ENCODE results near the gene EZH2. TPM values are rescaled to one million over a fixed set of nuclear protein-coding genes. Genes with fewer than 3 reads are reported as not detected.

The EZH2 gene
- polyA plus RNA-seq, 2 of the 4 experiments (the other 2 are of a cell fraction): 36.6 to 45.7 TPM

- H3K9me3 ChIP-seq: no peaks in the 10 kb centered on the region
- TF ChIP-seq FOXS1 (CRISPR knock-in tag; IDR thresholded peaks at IDR 0.05): no peak
- TF ChIP-seq CBX2 (IDR thresholded peaks at IDR 0.05; ENCODE audit: borderline replicate concordance, low read depth): no peak
- no peak for TF ChIP-seq TFCP2L1 (CRISPR knock-in tag; IDR thresholded peaks at IDR 0.05)
- TF ChIP-seq RNF2 (IDR thresholded peaks at IDR 0.05; ENCODE audit: borderline replicate concordance, low read depth): no peak
- no peak for TF ChIP-seq NFE2L2 (conservative IDR thresholded peaks at IDR 0.05; ENCODE audit: low read length)
- TF ChIP-seq EHMT2 (IDR thresholded peaks at IDR 0.05; ENCODE audit: low read depth): no peak
- no peak for TF ChIP-seq KDM5A (IDR thresholded peaks at IDR 0.05)
- TF ChIP-seq RAD21 (conservative IDR thresholded peaks at IDR 0.05 in 1 of 2, IDR thresholded peaks at IDR 0.05 in 1 of 2): no peak
- H3K4me1 ChIP-seq: peaks cover 26% of the 10 kb centered on the region
- ChIA-PET CTCF (interaction anchor here (1.1 kb wide), 1 partner anchor 31 kb away, joined by 3 read pairs; no protein-coding TSS in a partner anchor), POLR2A (no interaction called here)
- 38% methylated on average over 1 of the region's 1 CpG for WGBS (ENCODE audit: missing lambda C conversion rate)
- H3K4me2 ChIP-seq: peak overlapping the region; percentile 29; the same call in 2 of the 3 replicates
- no peak overlapping the region for H3K4me3 ChIP-seq
- ATAC-seq (no peak), DNase-seq (ENCODE audit: low read depth in 1 of 2, low spot score in 1 of 2) (no peak), FAIRE-seq (no peak)
- H3K27ac ChIP-seq: peak overlapping the region; percentile 25 to 31; a peak in 2 of 6 replicates
Observed at GRCh38 chr7:148916186-148916585, 32.1 kb upstream of the EZH2 start.

- Histone ChIP-seq H3K4me2 (no peak overlapping the region; the same call in 2 of the 3 replicates), H3K4me1 (peaks cover 26% of the 10 kb centered on the region), H3K4me3 (no peak overlapping the region), H3K9me3 (no peaks in the 10 kb centered on the region), H3K27ac (peak overlapping the region in 1 of 2 experiments; percentile 31; a peak in 1 of 6 replicates)
- WGBS (ENCODE audit: missing lambda C conversion rate): 92% methylated on average over 7 of the region's 7 CpGs
- TF ChIP-seq KDM1A (IDR thresholded peaks at IDR 0.05; ENCODE audit: low read depth) (no peak), HOXB5 (CRISPR knock-in tag; IDR thresholded peaks at IDR 0.05) (no peak), NFE2L2 (conservative IDR thresholded peaks at IDR 0.05; ENCODE audit: low read length) (no peak), SREBF2 (IDR thresholded peaks at IDR 0.05) (no peak), TP53 (CRISPR knock-in tag; IDR thresholded peaks at IDR 0.05) (no peak), EHF (CRISPR knock-in tag; IDR thresholded peaks at IDR 0.05) (no peak), ZSCAN20 (CRISPR knock-in tag; IDR thresholded peaks at IDR 0.05) (no peak), RNF2 (IDR thresholded peaks at IDR 0.05; ENCODE audit: borderline replicate concordance, low read depth) (no peak)
- no peak for ATAC-seq
- DNase-seq (ENCODE audit: low read depth in 1 of 2, low spot score in 1 of 2): no peak
- ChIA-PET CTCF (interaction anchor here (2.0 kb wide), 1 partner anchor 12 kb away, joined by 4 read pairs; no protein-coding TSS in a partner anchor), POLR2A (no interaction called here)
- no peak for FAIRE-seq
Observed at GRCh38 chr7:148915211-148915610, 31.1 kb upstream of the EZH2 start.

- no peak for TF ChIP-seq POLR2AphosphoS2 (conservative IDR thresholded peaks at IDR 0.05; ENCODE audit: low read length)
- TF ChIP-seq FOSL2 (IDR thresholded peaks at IDR 0.05): no peak
- TF ChIP-seq FOSL2 (CRISPR knock-in tag; IDR thresholded peaks at IDR 0.05): peak; percentile 69
- CTCF ChIA-PET: interaction anchor here (0.6 to 2.0 kb wide), 6 partner anchors 10 to 904 kb away, joined by 3 to 4 read pairs (median 3); no protein-coding TSS in a partner anchor
- DNase-seq (ENCODE audit: low read depth in 1 of 2, low spot score in 1 of 2): peak; percentile 18 to 41
- Histone ChIP-seq H3K4me2 (peak overlapping the region; percentile 53), H3K4me1 (peaks cover 26% of the 10 kb centered on the region), H3K9me3 (no peaks in the 10 kb centered on the region), H3K27ac (peak overlapping the region in 1 of 2 experiments; percentile 72; a peak in 4 of 6 replicates), H3K4me3 (no peak overlapping the region)
- no peak for FAIRE-seq
- WGBS (ENCODE audit: missing lambda C conversion rate): 66% methylated on average over 10 of the region's 10 CpGs
- POLR2A ChIA-PET: no interaction called here
- ATAC-seq: peak; percentile 77 to 84
Observed at GRCh38 chr7:148914208-148914777, 30.2 kb upstream of the EZH2 start.

- no peak for FAIRE-seq
- ChIA-PET CTCF (interaction anchor here (1.6 to 2.0 kb wide), 2 partner anchors 9 to 11 kb away, joined by 3 to 4 read pairs; no protein-coding TSS in a partner anchor), POLR2A (interaction anchor here (0.6 kb wide), 1 partner anchor 284 kb away, joined by 4 read pairs; no protein-coding TSS in a partner anchor)
- H3K4me2 ChIP-seq: no peak overlapping the region
- H3K9me3 ChIP-seq: no peaks in the 10 kb centered on the region
- ATAC-seq: no peak
- no peak overlapping the region for H3K27ac ChIP-seq
- WGBS (ENCODE audit: missing lambda C conversion rate): 68% methylated on average over 8 of the region's 8 CpGs
- H3K4me1 ChIP-seq: peaks cover 26% of the 10 kb centered on the region
- no peak for DNase-seq (ENCODE audit: low read depth in 1 of 2, low spot score in 1 of 2)
- H3K4me3 ChIP-seq: no peak overlapping the region
- TF ChIP-seq EP300 (IDR thresholded peaks at IDR 0.05) (no peak), MAX (IDR thresholded peaks at IDR 0.05) (no peak), HOXA7 (CRISPR knock-in tag; IDR thresholded peaks at IDR 0.05) (no peak), RCOR1 (IDR thresholded peaks at IDR 0.05; ENCODE audit: low read depth, low read length) (no peak), MAFK (IDR thresholded peaks at IDR 0.05; ENCODE audit: partially characterized antibody) (no peak), REST (IDR thresholded peaks at IDR 0.05) (no peak), TFCP2L1 (CRISPR knock-in tag; IDR thresholded peaks at IDR 0.05) (no peak), HES2 (IDR thresholded peaks at IDR 0.05) (no peak), KDM1A (IDR thresholded peaks at IDR 0.05; ENCODE audit: low read depth) (no peak)
Observed at GRCh38 chr7:148912758-148913541, 28.9 kb upstream of the EZH2 start.
